HCT116 (cell line): ENCODE results near the gene MYEOV. TPM values are rescaled to one million over a fixed set of nuclear protein-coding genes. Genes with fewer than 3 reads are reported as not detected.

Experiments used
- ATAC-seq: fragments of 200-7000 bp; cut with Tn5 transposase; 2 replicates; pipeline ENCODE4 v1.9.1; 2020; ENCODE audit warnings: mild to moderate bottlenecking, moderate library complexity
- BruUV-seq: library from RNA; stranded (reverse); fragments of 400-500 nt; replicated peaks from 2 replicates; lab custom pipeline; 2021; lab: Mats Ljungman, UMichigan
- CTCF ChIA-PET: fragments of 300-600 bp; sonication (Branson Sonifier 250); formaldehyde crosslinking; loops from one replicate; lab custom pipeline; 2021; ENCODE audit warnings: antibody characterized with exemption; lab: Charles Lee
- POLR2A ChIA-PET: fragments of 300-600, 350-600 bp; sonication (Branson Sonifier 250); formaldehyde crosslinking; loops from one replicate; lab custom pipeline; 2021; ENCODE audit warnings: antibody characterized with exemption; lab: Charles Lee
- RAD21 ChIA-PET, 2 experiments: fragments of 300-600 bp; sonication (Branson Sonifier 250); formaldehyde crosslinking; loops; one replicate each; lab custom pipeline; 2023; ENCODE audit warnings: low total read pairs in 2 of 2; ENCODE audit not compliant: uncharacterized antibody in 2 of 2, unreplicated experiment in 2 of 2, low non-redundant PET in 1 of 2; lab: Charles Lee
- DNase-seq: peaks from one replicate; pipeline ENCODE4 v3.0.0-alpha.2; 2010; ENCODE audit warnings: low read depth, low spot score
- H2AFZ ChIP-seq: fragments of 200-600 bp; shearing (Covaris generic), sonication (generic); 2 replicates; pipeline ENCODE4 v1.6.1; 2017; ENCODE audit warnings: low read depth, mixed run types, mixed read lengths, antibody characterized with exemption, low read length; ENCODE audit not compliant: poor library complexity, severe bottlenecking
- H3K27ac ChIP-seq: 2 replicates; pipeline ENCODE4 v1.5.1; 2012; ENCODE audit warnings: low read depth, low read length
- H3K27me3 ChIP-seq: fragments of 200-600 bp; sonication (generic); 2 replicates; pipeline ENCODE4 v1.6.1; 2016; ENCODE audit warnings: mixed run types, low read length, mixed read lengths; ENCODE audit not compliant: insufficient read depth
- H3K36me3 ChIP-seq, 2 experiments: fragments of 200-500 bp in 1 of 2; fragments of 200-600 bp in 1 of 2; sonication (Bioruptor generic) in 1 of 2; sonication (generic) in 1 of 2; 2 replicates each; pipeline versions ENCODE4 v1.5.1 to v1.6.1; 2014 to 2016; ENCODE audit warnings: low read length in 2 of 2, inconsistent platforms in 1 of 2, mixed read lengths in 1 of 2, mixed run types in 1 of 2; ENCODE audit not compliant: insufficient read depth in 2 of 2, control insufficient read depth in 1 of 2
- H3K4me1 ChIP-seq, 2 experiments: fragments of 200-600 bp in 1 of 2; sonication (generic) in 1 of 2; 2 replicates each; pipeline versions ENCODE4 v1.5.1 to v1.6.1; 2012 to 2017; ENCODE audit warnings: low read length in 2 of 2, inconsistent platforms in 1 of 2, mild to moderate bottlenecking in 1 of 2, mixed read lengths in 1 of 2, mixed run types in 1 of 2, moderate library complexity in 1 of 2; ENCODE audit not compliant: insufficient read depth in 2 of 2, control insufficient read depth in 1 of 2
- H3K4me2 ChIP-seq: fragments of 200-600 bp; sonication (generic); 2 replicates; pipeline ENCODE4 v1.6.1; 2017; ENCODE audit warnings: mixed run types, low read length, mixed read lengths
- H3K4me3 ChIP-seq, 2 experiments: fragments of 200-600 bp in 1 of 2; sonication (generic) in 1 of 2; replicated peaks in 1 of 2; 2 replicates each; pipeline ENCODE4 v1.5.1; 2011 to 2016; ENCODE audit warnings: low read length in 2 of 2, control low read depth in 1 of 2, low read depth in 1 of 2, mild to moderate bottlenecking in 1 of 2, mixed read lengths in 1 of 2, mixed run types in 1 of 2
- H3K79me2 ChIP-seq: fragments of 200-600 bp; sonication (generic); 2 replicates; pipeline ENCODE4 v1.6.1; 2017; ENCODE audit warnings: mild to moderate bottlenecking, mixed run types, low read length, moderate library complexity, mixed read lengths; ENCODE audit not compliant: insufficient read depth
- H3K9ac ChIP-seq: fragments of 200-600 bp; sonication (generic); 2 replicates; pipeline ENCODE4 v1.6.1; 2016; ENCODE audit warnings: low read length, mixed read lengths
- H3K9me2 ChIP-seq: fragments of 200-600 bp; sonication (generic), shearing (Covaris generic); 2 replicates; pipeline ENCODE4 v1.6.1; 2017; ENCODE audit warnings: mixed run types, mild to moderate bottlenecking, moderate library complexity; ENCODE audit not compliant: insufficient read depth
- H3K9me3 ChIP-seq, 2 experiments: fragments of 200-500 bp in 1 of 2; fragments of 200-600 bp in 1 of 2; sonication (Bioruptor generic) in 1 of 2; sonication (generic) in 1 of 2; 2 replicates each; pipeline ENCODE4 v1.6.1; 2014 to 2017; ENCODE audit warnings: low read length in 2 of 2, mixed read lengths in 2 of 2, inconsistent platforms in 1 of 2, low read depth in 1 of 2, mild to moderate bottlenecking in 1 of 2, mixed run types in 1 of 2, moderate library complexity in 1 of 2; ENCODE audit not compliant: control insufficient read depth in 1 of 2, insufficient read depth in 1 of 2
- H4K20me1 ChIP-seq: fragments of 200-600 bp; sonication (generic), shearing (Covaris generic); 2 replicates; pipeline ENCODE4 v1.6.1; 2017; ENCODE audit warnings: mixed run types, mild to moderate bottlenecking, moderate library complexity; ENCODE audit not compliant: insufficient read depth
- CBX3 ChIP-seq: IDR thresholded peaks from 2 replicates; pipeline ENCODE4 v1.6.1; 2012; ENCODE audit warnings: low read depth
- CEBPB ChIP-seq: IDR thresholded peaks from 2 replicates; pipeline ENCODE4 v1.6.1; 2012; ENCODE audit warnings: low read depth
- CTCF ChIP-seq, 3 experiments: fragments of 200-600 bp in 1 of 3; sonication (generic) in 1 of 3; IDR thresholded peaks in 2 of 3; conservative IDR thresholded peaks in 1 of 3; 2 replicates each; pipeline ENCODE4 v1.5.1; 2012 to 2017; ENCODE audit warnings: low read depth in 2 of 3, low read length in 2 of 3, antibody characterized with exemption in 1 of 3, borderline replicate concordance in 1 of 3, control low read depth in 1 of 3, mild to moderate bottlenecking in 1 of 3, mixed read lengths in 1 of 3, mixed run types in 1 of 3, moderate library complexity in 1 of 3; ENCODE audit not compliant: insufficient read depth in 1 of 3
- EGR1 ChIP-seq: IDR thresholded peaks from 2 replicates; pipeline ENCODE4 v1.6.1; 2012; ENCODE audit warnings: low read depth
- ELF1 ChIP-seq: IDR thresholded peaks from 2 replicates; pipeline ENCODE4 v1.6.1; 2012; ENCODE audit warnings: low read depth, borderline replicate concordance
- EZH2 ChIP-seq: fragments of 200-600 bp; sonication (generic); IDR thresholded peaks from 2 replicates; pipeline ENCODE4 v1.6.1; 2017; ENCODE audit warnings: antibody characterized with exemption, mixed run types
- EZH2phosphoT487 ChIP-seq: fragments of 200-600 bp; IDR thresholded peaks from 2 replicates; pipeline ENCODE4 v1.6.1; 2018; ENCODE audit warnings: antibody characterized with exemption, borderline replicate concordance
- JUND ChIP-seq: IDR thresholded peaks from 2 replicates; pipeline ENCODE4 v1.6.1; 2012
- POLR2A ChIP-seq: IDR thresholded peaks from 2 replicates; pipeline ENCODE4 v1.7.0; 2011; ENCODE audit warnings: borderline replicate concordance; ENCODE audit not compliant: insufficient read depth, insufficient read length; ENCODE audit errors: extremely low read depth
- POLR2AphosphoS5 ChIP-seq: IDR thresholded peaks from 2 replicates; pipeline ENCODE4 v1.6.1; 2011; ENCODE audit warnings: mild to moderate bottlenecking, low read depth, low read length, moderate library complexity
- RAD21 ChIP-seq: IDR thresholded peaks from 2 replicates; pipeline ENCODE4 v1.6.1; 2012; ENCODE audit warnings: low read depth, mild to moderate bottlenecking
- SIN3A ChIP-seq: IDR thresholded peaks from 2 replicates; pipeline ENCODE4 v1.6.1; 2012; ENCODE audit warnings: low read depth
- SP1 ChIP-seq: IDR thresholded peaks from 2 replicates; pipeline ENCODE4 v1.6.1; 2012; ENCODE audit warnings: low read depth
- TCF7L2 ChIP-seq: IDR thresholded peaks from 2 replicates; pipeline ENCODE4 v1.7.0; 2011; ENCODE audit warnings: borderline replicate concordance, inconsistent platforms; ENCODE audit not compliant: insufficient read depth, insufficient read length; ENCODE audit errors: extremely low read depth
- YY1 ChIP-seq: IDR thresholded peaks from 2 replicates; pipeline ENCODE4 v1.6.1; 2011; ENCODE audit warnings: low read length, low read depth, moderate library complexity, mild to moderate bottlenecking; ENCODE audit not compliant: insufficient replicate concordance; ENCODE audit errors: extremely low read depth
- ZBTB33 ChIP-seq: IDR thresholded peaks from 2 replicates; pipeline ENCODE4 v1.6.1; 2011; ENCODE audit warnings: mild to moderate bottlenecking, low read length, moderate library complexity; ENCODE audit not compliant: insufficient replicate concordance; ENCODE audit errors: extremely low read depth
- ZFX ChIP-seq: fragments of 450-650 bp; IDR thresholded peaks from 2 replicates; pipeline ENCODE4 v1.6.1; 2017
- ZNF274 ChIP-seq: fragments of 200-500 bp; sonication (Bioruptor generic); IDR thresholded peaks from 2 replicates; pipeline ENCODE4 v1.6.1; 2014; ENCODE audit warnings: mild to moderate bottlenecking, low read depth, low read length, inconsistent platforms
- intact Hi-C: fragments of 100-400 bp; cut with micrococcal nuclease; formaldehyde crosslinking; loops from 2 replicates; pipeline ENCODE4 v1.10.0; 2022
- total RNA-seq: library from RNA; stranded (reverse); gene quantifications from one replicate; pipeline ENCODE4 v1.2.1, GENCODE V29; 2021; ENCODE audit not compliant: unreplicated experiment
- TF ChIP-seq, protein P1 (sequence below): IDR thresholded peaks from 2 replicates; pipeline ENCODE4 v1.6.1; 2012
- TF ChIP-seq, protein P2 (sequence below): IDR thresholded peaks from 2 replicates; pipeline ENCODE4 v1.6.1; 2012

Gene MYEOV
- total RNA-seq, 1 experiment from 2014 or later = 135 TPM

DNA sequence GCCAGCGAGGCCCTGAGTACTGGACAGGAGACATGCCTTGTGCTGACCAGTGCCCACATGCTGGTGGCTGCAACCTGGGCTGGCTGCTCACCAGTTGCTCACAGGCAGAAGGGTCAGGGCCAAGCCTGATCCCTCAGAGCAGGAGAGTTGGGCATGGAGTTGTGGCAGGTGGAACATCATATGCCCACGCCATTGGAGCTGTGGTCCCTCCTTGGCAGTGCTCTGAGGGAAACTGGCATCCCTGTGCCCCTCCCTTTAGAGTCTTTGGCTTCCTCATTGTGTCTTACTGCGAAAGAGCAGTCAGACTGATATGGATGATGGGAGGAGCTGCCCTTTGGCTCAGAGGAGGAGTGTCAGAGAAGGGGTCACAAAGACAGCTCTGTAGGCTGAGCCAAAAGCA, 3.1 kb upstream of the MYEOV start:
- CTCF ChIA-PET = no interaction called here
- H3K27me3 ChIP-seq = no peaks in the 10 kb centered on the region
- no peak overlapping the region for H2AFZ ChIP-seq
- H3K9me3 ChIP-seq = no peaks in the 10 kb centered on the region
- TF ChIP-seq POLR2A (no peak), EGR1 (no peak), JUND (no peak), POLR2AphosphoS5 (no peak), SP1 (no peak), ZBTB33 (no peak), EZH2 (no peak), CEBPB (no peak), YY1 (no peak), RAD21 (no peak), TCF7L2 (no peak), ZNF274 (no peak), EZH2phosphoT487 (no peak), CBX3 (no peak), ZFX (no peak), SIN3A (no peak), CTCF (IDR thresholded peaks at IDR 0.05 in 2 of 3, conservative IDR thresholded peaks at IDR 0.05 in 1 of 3; ENCODE audit: borderline replicate concordance in 1 of 3, insufficient read depth in 1 of 3, low read depth in 2 of 3, low read length in 2 of 3) (no peak), ELF1 (no peak)
- TF ChIP-seq, protein P1, sequence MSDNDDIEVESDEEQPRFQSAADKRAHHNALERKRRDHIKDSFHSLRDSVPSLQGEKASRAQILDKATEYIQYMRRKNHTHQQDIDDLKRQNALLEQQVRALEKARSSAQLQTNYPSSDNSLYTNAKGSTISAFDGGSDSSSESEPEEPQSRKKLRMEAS = no peak
- TF ChIP-seq, protein P2, sequence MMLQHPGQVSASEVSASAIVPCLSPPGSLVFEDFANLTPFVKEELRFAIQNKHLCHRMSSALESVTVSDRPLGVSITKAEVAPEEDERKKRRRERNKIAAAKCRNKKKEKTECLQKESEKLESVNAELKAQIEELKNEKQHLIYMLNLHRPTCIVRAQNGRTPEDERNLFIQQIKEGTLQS = no peak
- TF ChIP-seq, all 23 proteins: peak for 0
- Histone ChIP-seq H3K4me3 (no peak overlapping the region), H3K9ac (no peak overlapping the region), H3K4me2 (no peak overlapping the region), H3K36me3 (peaks cover 0 to 9% of the 10 kb centered on the region in 2 experiments; a peak in 1 of 4 replicates), H3K4me1 (peaks cover 14 to 25% of the 10 kb centered on the region in 2 experiments), H3K79me2 (peaks cover 19% of the 10 kb centered on the region), H3K9me2 (no peaks in the 10 kb centered on the region), H4K20me1 (no peaks in the 10 kb centered on the region), H3K27ac (no peak overlapping the region)
- no peak for ATAC-seq
- ChIA-PET RAD21 (no interaction called here), POLR2A (no interaction called here)
- no TSS peak for BruUV-seq
- intact Hi-C loops = loop anchor here (5.0 to 10.0 kb wide), 2 partner anchors 154 to 384 kb away; partner anchors contain the start of gene LTO1
- no peak for DNase-seq
